Body of pancreas (tissue), 4 donors: ENCODE data around the gene LGALS13.

Source experiments
- CTCF ChIP-seq, 7 experiments: fragments of 450-650 bp in 4 of 7; fragments of 200-600 bp in 3 of 7; sonication (generic) in 3 of 7; IDR thresholded peaks; one replicate each; pipeline ENCODE4 v1.5.1; 2016 to 2019; ENCODE audit warnings: antibody characterized with exemption in 7 of 7
- POLR2A ChIP-seq, 3 donors: fragments of 450-650 bp; IDR thresholded peaks; one replicate each; pipeline ENCODE4 v1.6.1; 2016; ENCODE audit warnings: antibody characterized with exemption in 3 of 3, mild to moderate bottlenecking in 2 of 3

DNA sequence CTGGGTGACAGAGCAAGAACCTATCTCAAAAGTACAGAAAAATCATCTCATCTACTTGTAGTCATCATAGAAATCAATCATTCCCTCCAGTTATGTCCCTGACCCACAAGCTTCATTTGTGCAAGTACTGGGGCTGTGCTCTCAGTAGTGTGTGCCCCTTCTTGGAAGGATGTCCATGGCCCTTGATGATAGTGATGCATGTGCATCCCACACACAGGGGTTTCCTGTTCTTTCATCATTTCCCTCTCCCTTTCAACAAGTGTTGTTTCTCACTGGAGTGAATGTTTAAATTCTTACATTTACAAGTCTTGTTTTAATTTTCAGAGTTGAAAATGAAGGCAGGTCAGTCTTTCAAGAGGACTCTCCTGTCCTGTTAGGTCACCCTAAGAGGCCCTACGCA, 1.5 kb downstream of the LGALS13 start:
- TF ChIP-seq CTCF (IDR thresholded peaks at IDR 0.05) (no peak), POLR2A (IDR thresholded peaks at IDR 0.05) (no peak)
